Fibroblast of skin of scalp (primary cell): ENCODE data around the gene TAS2R50.

Experiments
- DNase-seq: peaks from one replicate; pipeline ENCODE4 v3.0.0-alpha.2; 2013

TAS2R50 gene

DNA sequence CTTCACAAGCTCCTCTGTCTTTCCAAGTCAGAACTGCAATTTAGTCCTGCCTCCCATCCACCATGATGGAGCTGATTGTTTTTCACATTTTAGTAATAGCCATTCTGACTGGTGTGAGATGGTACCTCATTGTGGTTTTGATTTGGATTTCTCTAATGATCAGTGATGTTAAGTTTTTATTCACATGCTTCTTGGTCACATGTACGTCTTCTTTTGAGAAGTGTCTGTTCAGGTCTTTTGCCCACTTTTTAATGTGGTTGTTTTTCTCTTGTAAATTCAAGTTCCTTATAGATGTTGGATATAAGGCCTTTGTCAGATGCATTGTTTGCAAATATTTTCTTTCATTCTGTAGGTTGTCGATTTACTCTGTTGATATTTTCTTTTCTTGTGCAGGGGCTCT is 43.5 kb downstream of the TAS2R50 start:
- no peak for DNase-seq

DNA sequence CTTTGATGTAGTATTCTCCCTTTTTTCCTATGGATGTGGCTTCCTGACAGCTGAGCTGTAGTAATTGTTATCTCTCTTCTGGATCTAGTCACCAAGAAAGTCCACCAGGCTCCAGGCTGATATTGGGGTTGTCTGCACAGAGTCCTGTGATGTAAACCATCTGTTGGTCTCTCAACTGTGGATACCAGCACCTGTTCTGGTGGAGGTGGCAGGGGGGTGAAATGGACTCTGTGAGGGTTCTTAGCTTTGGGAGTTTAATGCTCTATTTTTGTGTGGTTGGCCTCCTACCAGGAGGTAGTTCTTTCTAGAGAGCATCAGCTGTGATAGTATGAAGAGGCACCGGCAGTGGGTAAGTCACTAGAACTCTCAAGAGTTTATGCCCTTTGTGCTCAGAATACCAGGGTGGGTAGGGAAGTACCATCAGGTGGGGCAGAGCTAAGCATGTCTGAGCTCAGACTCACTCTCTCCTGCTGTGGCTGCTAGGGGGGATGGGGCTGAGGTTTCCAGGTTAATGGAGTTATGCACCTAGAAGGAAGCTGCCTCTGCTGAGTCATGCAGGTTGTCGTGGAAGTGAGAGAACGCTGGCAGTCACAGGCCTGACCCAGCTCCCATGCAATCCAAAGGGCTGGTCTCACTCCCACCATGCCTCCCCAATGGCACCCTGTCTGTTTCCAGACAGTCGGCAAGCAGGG is 44.6 kb downstream of the TAS2R50 start:
- no peak for DNase-seq

DNA sequence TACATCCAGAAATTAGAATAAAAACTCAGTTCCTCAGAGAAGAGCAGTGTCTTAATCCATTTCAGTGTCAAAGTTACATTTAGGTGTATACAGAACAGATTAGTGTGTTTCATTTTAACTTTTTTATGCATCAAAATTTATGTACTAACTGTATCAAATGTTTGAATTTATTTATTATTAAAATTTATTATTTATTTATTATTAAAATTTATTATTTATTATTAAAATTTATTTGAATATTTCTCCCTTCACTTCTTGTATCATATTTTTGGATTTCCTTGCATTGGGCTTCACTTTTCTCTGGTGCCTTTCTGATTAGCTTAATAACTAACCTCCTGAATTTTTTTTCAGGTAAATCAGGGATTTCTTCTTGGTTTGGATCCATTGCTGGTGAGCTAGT is 45.3 kb downstream of the TAS2R50 start:
- no peak for DNase-seq

- peak; percentile 75 for DNase-seq
Observed at GRCh38 chr12:10940389-10940788, 46.3 kb downstream of the TAS2R50 start.

DNA sequence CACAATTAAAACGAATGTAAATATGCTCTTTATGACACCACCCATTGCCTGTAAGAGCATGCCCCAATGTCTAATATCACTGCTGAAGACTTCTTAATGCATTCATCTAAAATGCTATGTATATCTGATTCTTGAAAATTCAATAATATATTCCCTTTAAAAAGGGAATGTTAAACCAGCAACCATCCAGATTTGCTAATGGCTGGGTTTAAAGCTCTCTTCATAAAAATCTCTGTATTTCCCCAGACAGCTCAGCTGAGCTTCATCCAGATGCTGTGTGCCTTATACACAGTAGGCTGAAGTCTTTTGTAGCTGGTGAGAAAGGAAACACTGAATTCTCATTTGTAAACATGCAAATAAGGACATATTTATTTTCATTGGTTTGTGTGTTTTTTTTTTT is 47.5 kb downstream of the TAS2R50 start, which contains the start of gene TAS2R14:
TAS2R14 (minus strand) TSS at position 101 of the 400 bp plus-strand sequence; CDS start at position 45, 56 bp downstream.
- no peak for DNase-seq

- DNase-seq, result no peak
Observed at GRCh38 chr12:10936506-10936905, 50.2 kb downstream of the TAS2R50 start.
